Lower leg skin (tissue), 3 donors: ENCODE results near the gene PLEKHA1.

Experiments
- CTCF ChIP-seq, 3 donors: fragments of 450-650 bp; IDR thresholded peaks; one replicate each; pipeline ENCODE4 v1.5.1; 2016; ENCODE audit warnings: antibody characterized with exemption in 3 of 3, mild to moderate bottlenecking in 3 of 3, moderate library complexity in 2 of 3
- POLR2A ChIP-seq, 2 donors: fragments of 450-650 bp; IDR thresholded peaks; one replicate each; pipeline ENCODE4 v1.6.1; 2016 to 2017; ENCODE audit warnings: antibody characterized with exemption in 2 of 2, mild to moderate bottlenecking in 1 of 2, moderate library complexity in 1 of 2

- TF ChIP-seq CTCF (IDR thresholded peaks at IDR 0.05), result no peak
- no peak for TF ChIP-seq POLR2A (IDR thresholded peaks at IDR 0.05)
Measured at GRCh38 chr10:122475100-122475499, 100.6 kb downstream of the PLEKHA1 start.
